Measurements from ENCODE around the gene RFTN1.

DNA sequence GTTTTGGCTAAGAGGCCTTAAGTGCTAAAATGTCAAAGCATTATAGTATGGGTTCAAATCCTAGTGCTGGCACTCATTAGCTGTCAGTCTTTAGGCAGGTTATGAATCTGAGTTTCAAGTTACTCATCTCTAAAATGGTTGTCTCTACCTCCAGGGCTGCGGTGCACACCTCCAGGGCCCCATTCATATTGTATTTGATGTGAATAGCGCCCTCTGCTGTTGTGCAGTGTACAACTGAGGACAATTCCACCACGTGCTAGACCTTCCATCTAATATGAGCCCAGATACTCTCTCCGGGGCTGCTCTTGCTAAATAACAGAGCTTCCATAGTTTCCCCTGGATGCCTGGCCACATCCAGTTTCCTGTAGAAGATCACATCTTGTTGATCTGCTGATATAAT is 194.2 kb downstream of the RFTN1 start:
- TF ChIP-seq, protein P1, sequence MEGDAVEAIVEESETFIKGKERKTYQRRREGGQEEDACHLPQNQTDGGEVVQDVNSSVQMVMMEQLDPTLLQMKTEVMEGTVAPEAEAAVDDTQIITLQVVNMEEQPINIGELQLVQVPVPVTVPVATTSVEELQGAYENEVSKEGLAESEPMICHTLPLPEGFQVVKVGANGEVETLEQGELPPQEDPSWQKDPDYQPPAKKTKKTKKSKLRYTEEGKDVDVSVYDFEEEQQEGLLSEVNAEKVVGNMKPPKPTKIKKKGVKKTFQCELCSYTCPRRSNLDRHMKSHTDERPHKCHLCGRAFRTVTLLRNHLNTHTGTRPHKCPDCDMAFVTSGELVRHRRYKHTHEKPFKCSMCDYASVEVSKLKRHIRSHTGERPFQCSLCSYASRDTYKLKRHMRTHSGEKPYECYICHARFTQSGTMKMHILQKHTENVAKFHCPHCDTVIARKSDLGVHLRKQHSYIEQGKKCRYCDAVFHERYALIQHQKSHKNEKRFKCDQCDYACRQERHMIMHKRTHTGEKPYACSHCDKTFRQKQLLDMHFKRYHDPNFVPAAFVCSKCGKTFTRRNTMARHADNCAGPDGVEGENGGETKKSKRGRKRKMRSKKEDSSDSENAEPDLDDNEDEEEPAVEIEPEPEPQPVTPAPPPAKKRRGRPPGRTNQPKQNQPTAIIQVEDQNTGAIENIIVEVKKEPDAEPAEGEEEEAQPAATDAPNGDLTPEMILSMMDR (IDR thresholded peaks at IDR 0.05; ENCODE audit: low read depth, low read length, poor library complexity, severe bottlenecking) = peak; percentile 84
- no peak for TF ChIP-seq EZH2phosphoT487 (IDR thresholded peaks at IDR 0.05; ENCODE audit: borderline replicate concordance, low read length)

Measured in DOHH2 (cell line).